OCI-LY1 (cell line): ENCODE data around the gene ZNF827.

ENCODE experiments used
- CTCF ChIP-seq: fragments of 200-600 bp; sonication (generic), shearing (Covaris generic); IDR thresholded peaks from 2 replicates; pipeline ENCODE4 v1.5.1; 2017; ENCODE audit warnings: mild to moderate bottlenecking, antibody characterized with exemption, low read length, moderate library complexity, mixed read lengths
- EZH2 ChIP-seq: fragments of 200-600 bp; sonication (generic), shearing (Covaris generic); IDR thresholded peaks from 2 replicates; pipeline ENCODE4 v1.8.0; 2017; ENCODE audit warnings: borderline replicate concordance, mixed run types, mild to moderate bottlenecking, antibody characterized with exemption, low read length, moderate library complexity, mixed read lengths

- TF ChIP-seq CTCF (no peak), EZH2 (no peak)
Measured at GRCh38 chr4:145852256-145852839, 86.3 kb downstream of the ZNF827 start.
